Measurements from ENCODE around the gene GCNT1. TPM values are rescaled to one million over a fixed set of nuclear protein-coding genes. Genes with fewer than 3 reads are reported as not detected.
"Not testable (repeated sequence)": the region's sequence is repeated elsewhere in the genome, so short reads cannot be mapped to it uniquely, and the experiment has no call there.

Gene GCNT1
- polyA plus RNA-seq, 4 donors: 4.1 to 6.4 (median 5.3) TPM

GRCh38 chr9:76441551-76442322 lies 17.2 kb upstream of the GCNT1 start:
- DNase-seq (ENCODE audit: low read depth in 4 of 4, low spot score in 3 of 4): no peak

GRCh38 chr9:76443887-76444286 lies 15.1 kb upstream of the GCNT1 start:
- no peak for DNase-seq (ENCODE audit: low read depth in 4 of 4, low spot score in 3 of 4)

GRCh38 chr9:76444322-76444929 lies 14.6 kb upstream of the GCNT1 start:
- DNase-seq (ENCODE audit: low read depth in 4 of 4, low spot score in 3 of 4): no peak

- no peak for DNase-seq (ENCODE audit: low read depth in 4 of 4, low spot score in 3 of 4)
Observed at GRCh38 chr9:76445976-76446375, 13.0 kb upstream of the GCNT1 start.

DNA sequence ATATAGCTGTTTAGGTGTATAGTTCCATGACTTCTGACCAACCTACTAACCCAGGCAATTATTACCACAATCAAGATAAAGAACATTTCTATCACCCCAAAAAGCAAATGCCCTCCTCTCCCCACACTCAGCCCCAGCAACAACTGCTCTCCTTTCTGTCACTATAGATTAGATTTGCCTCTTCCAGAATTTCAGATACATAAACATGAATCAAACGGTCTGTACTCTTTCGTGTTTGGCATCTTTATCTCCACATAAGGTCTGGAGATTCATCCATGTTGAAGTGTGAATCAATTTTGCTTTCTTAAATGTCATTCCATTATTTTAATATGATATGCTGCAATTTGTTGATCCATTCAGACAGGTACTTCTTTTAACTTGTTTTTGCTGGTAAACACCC lies 10.5 kb upstream of the GCNT1 start:
- DNase-seq (ENCODE audit: low read depth in 4 of 4, low spot score in 3 of 4): no peak

DNA sequence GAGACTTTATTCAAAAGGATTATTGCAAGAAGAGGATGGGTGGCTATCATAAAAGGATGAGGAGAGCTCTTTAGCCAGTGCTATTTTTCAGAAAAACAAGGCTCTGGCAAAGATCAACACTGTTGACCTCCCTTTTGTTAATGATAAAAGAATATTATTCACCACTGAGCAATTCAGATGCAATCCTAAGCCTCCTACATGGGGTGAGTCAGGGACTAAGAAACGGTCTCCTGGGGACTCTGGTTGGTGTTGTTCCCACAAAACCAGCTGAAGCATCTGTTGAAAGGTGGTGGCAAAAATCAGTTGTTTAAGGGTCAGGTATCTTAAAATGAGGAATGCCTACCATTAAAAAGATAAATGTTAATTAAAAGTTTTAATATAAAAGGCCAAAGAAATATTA lies 7.7 kb upstream of the GCNT1 start:
- no peak for DNase-seq (ENCODE audit: low read depth in 4 of 4, low spot score in 3 of 4)

- no peak for DNase-seq (ENCODE audit: low read depth in 4 of 4, low spot score in 3 of 4)
Observed at GRCh38 chr9:76452839-76453238, 6.1 kb upstream of the GCNT1 start.

GRCh38 chr9:76453785-76454184 lies 5.2 kb upstream of the GCNT1 start:
- no peak for DNase-seq (ENCODE audit: low read depth in 4 of 4, low spot score in 3 of 4)

DNA sequence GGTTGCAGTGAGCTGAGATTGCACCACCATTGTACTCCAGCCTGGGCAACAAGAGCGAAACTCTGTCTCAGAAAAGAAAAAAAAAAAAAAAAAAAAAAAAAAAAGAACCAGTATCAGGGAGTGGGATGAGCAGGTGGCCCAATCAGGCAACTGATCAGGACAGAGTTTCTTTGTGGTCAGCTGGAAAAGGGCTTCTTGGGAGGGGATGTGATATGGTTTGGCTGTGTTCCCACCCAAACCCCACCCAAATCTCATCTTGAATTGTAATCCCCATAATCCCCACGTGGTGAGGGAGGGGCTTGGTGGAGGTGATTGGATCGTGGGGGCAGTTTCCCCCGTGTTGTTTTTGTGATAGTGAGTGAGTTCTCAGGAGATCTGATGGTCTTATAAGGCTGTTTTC lies 4.7 kb upstream of the GCNT1 start:
- DNase-seq (ENCODE audit: low read depth in 4 of 4, low spot score in 3 of 4): no peak

GRCh38 chr9:76456202-76456926 lies 2.6 kb upstream of the GCNT1 start:
- peak in 3 of 4 donors; percentile 34 to 54 (median 35) for DNase-seq (ENCODE audit: low read depth in 4 of 4, low spot score in 3 of 4)

DNA sequence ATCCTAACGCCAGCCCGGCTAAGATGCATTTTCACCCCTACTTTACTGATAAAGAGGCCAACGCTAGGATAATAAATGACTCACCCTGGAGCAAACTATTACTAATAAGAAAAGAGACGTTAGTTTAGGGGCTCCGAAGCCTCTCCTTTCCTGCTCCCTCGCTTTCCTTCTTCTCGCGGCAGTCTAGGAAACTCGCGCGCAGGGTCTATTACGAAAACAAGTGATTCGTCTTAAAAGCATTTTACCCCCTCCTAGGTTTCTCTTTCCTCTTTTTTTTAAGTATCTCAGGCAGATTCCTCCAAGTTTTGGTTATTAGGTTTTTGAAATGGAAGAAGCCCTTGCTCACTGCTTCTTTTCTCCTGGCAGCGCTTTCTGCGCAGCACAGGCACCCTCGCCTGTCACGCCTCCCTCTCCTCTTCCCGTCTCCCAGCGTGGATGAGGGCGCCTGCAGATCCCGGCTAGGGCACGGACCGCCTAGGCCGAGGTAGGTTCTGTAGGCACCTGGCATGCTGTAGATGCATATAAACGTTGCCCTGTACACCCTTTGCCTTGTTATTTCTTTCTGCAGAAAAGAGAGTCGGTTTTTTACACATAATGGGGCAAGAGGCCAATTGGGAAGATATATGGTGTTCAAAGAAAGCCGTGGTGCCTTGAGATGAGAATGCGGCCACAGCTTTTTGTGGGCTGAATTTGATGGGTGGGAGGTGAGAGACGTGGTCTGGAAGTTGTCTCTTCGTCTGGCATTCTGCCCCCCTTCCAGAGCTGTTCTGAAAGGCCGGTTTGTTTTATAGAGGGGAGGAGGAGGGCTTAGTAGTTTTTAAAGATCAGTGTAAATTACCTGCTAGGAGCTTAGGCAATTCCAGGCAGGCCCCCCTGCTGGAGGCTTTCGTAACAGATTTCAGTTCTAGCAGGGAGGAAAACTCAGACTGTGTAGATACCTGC lies 983 bp downstream of the GCNT1 start:
- DNase-seq (ENCODE audit: low read depth in 4 of 4, low spot score in 3 of 4): peak in 2 of 4 donors; percentile 16 to 20

DNA sequence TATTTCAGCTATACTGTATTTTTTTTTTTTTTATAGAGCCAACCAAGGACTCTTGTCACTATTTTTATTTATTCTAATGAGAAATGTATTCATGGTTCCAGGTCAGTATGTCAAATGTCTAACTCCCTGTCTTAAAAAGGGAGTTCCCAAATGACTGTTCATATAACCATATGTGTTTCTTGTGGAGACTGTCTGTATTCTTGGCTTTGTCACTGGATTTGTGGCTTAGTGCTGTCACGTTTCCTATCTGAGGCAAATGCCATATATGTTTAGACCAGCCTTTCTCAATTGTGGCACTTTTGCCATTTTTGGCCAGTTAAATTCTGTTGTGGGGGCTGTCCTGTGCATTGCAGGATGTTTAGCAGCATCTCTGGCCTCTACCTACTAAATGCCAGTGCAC lies 3.1 kb downstream of the GCNT1 start:
- no peak for DNase-seq (ENCODE audit: low read depth in 4 of 4, low spot score in 3 of 4)

DNA sequence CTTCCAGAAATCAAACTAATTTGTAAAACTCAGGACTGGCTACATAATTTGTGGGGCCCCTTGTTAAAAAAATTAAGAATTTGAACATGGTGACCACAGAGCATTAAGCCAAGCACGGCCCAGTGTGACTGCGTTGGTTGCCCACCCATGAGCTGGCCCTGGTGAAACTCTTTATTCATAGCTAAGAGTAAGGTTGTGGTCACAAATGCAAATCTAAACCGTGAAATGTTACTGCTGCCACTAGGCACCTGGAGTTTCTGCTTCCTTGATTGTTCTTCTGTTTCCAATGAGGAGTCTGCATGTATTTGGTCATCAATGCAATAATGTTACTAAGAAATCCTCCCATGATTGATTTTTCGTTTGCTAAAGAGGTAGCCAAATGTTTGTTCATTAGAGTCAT lies 4.2 kb downstream of the GCNT1 start:
- no peak for DNase-seq (ENCODE audit: low read depth in 4 of 4, low spot score in 3 of 4)

DNA sequence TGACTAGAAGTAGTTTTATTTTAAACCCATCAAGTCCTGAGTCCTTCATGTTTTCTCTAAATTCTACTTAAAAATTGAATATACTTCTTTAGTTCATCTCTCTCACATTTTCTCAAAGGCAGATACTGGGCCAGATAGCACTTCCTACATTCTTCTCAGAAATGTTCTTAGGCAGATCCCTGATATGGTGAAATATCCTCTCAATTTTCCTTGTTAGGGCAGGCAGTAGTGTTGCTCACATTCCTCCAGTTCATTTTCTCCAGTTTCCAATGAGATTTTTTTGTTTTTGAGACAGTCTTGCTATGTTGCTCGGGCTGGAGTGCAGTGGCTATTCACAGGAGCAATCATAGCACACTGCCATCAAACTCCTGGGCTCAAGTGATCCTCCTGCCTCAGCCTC lies 5.7 kb downstream of the GCNT1 start:
- no peak for DNase-seq (ENCODE audit: low read depth in 4 of 4, low spot score in 3 of 4)

DNA sequence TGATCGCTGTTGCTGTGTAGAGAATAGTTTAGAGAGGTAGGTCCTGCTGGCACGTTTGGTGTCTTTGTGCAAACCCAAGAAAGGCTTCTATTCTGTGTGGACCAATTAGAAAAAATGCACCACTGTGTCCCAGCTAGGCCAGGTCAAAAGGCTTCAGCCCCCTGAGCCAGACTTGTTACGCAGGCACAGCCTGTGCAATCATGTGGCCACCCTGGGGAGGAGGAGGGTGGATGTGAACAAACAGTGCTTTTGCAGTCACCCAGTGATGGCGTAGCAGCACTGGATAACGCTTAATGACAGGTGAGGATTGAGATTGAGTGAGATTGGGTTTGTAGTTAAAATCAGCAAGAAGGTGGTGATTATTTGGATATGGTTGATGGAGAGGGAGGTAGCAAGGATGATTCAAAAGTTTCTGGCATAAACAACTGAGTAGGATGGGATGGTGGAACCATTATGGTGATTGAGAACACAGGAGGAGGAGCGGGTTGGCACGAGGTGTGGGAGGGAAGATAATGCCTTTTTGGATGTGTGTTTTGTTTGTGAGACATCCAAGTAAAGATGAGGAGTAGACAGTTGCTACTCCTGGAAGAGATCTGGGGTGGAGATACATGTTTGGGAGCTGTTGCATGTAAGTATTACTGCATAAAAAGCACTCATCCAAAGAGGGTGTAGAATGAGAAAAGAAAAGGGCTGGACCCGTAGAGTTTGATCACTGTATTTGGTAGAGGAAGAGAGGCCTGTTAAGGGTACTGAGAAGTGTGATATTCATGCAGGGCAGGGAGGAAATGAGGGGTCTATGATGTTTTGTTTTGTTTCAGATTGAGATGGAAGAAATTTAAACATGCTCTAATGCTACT lies 6.7 kb downstream of the GCNT1 start:
- no peak for DNase-seq (ENCODE audit: low read depth in 4 of 4, low spot score in 3 of 4)

DNA sequence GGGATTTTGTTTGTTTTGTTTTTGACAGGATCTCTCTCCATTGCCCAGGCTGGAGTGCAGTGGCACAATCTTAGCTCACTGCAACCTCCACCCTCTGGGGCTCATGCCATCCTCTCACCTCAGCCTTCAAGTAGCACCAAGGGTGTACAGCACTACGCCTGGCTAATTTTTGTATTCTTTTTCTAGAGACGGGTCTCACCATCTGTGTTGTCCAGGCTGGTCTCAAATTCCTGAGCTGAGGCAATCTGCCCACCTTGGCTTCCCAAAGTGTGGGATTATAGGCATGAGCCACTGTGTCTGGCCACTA lies 7.3 kb downstream of the GCNT1 start:
- DNase-seq (ENCODE audit: low read depth in 4 of 4, low spot score in 3 of 4): no peak

- no peak for DNase-seq (ENCODE audit: low read depth in 4 of 4, low spot score in 3 of 4)
Observed at GRCh38 chr9:76474419-76474818, 15.4 kb downstream of the GCNT1 start.

- no peak for DNase-seq (ENCODE audit: low read depth in 4 of 4, low spot score in 3 of 4)
Observed at GRCh38 chr9:76475686-76476085, 16.7 kb downstream of the GCNT1 start.

DNA sequence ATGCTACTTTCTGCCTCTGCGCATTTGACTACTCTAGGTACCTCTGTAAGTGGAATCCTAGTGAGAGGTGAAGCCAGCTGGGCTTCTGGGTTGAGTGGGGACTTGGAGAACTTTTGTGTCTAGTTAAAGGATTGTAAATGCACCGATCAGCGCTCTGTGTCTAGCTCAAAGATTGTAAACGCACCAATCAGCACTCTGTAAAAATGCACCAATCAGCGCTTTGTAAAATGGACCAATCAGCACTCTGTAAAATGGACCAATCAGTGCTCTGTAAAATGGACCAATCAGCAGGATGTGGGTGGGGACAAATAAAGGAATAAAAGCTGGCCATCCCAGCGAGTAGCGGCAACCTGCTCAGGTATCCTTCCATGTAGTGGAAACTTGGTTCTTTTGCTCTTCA lies 18.8 kb downstream of the GCNT1 start:
- not testable (repeated sequence) for DNase-seq (ENCODE audit: low read depth in 4 of 4, low spot score in 3 of 4)

DNA sequence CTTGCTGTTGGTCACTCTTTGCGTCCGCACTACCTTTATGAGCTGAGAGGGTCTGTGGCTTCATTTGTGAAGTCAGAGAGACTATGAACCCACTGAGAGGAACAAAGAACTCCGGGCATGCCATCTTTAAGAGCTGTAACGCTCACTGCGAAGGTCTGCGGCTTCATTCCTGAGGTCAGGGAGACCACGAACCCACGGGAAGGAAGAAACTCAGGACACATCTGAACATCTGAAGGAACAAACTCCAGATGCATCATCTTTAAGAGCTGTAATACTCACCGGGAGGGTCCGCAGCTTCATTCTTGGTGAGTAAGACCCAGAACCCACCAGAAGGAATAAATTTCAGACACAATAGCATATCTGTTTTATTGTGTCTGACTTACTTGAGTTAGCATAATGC lies 19.2 kb downstream of the GCNT1 start:
- no peak for DNase-seq (ENCODE audit: low read depth in 4 of 4, low spot score in 3 of 4)

All from right renal pelvis (tissue), 4 donors.